Rectal smooth muscle tissue (tissue), 1 donor: ENCODE results near the gene GALNT9.

Experiments used
- H3K27ac ChIP-seq: one replicate; pipeline ENCODE4 v1.7.0; 2013; ENCODE audit warnings: low read depth, low read length, inconsistent platforms
- H3K27me3 ChIP-seq: one replicate; pipeline ENCODE4 v1.7.0; 2013; ENCODE audit warnings: low read length; ENCODE audit not compliant: control insufficient read depth, insufficient read depth
- H3K36me3 ChIP-seq: one replicate; pipeline ENCODE4 v1.7.0; 2013; ENCODE audit warnings: low read length; ENCODE audit not compliant: control insufficient read depth, insufficient read depth
- H3K4me1 ChIP-seq: one replicate; pipeline ENCODE4 v1.7.0; 2013; ENCODE audit warnings: low read length; ENCODE audit not compliant: control insufficient read depth, insufficient read depth
- H3K4me3 ChIP-seq: one replicate; pipeline ENCODE4 v1.7.0; 2013; ENCODE audit warnings: low read length
- H3K9ac ChIP-seq: one replicate; pipeline ENCODE4 v1.7.0; 2013; ENCODE audit warnings: low read length

The GALNT9 gene

GRCh38 chr12:132239796-132240668 lies 89.4 kb downstream of the GALNT9 start:
- Histone ChIP-seq H3K27ac (no peak overlapping the region), H3K9ac (no peak overlapping the region), H3K27me3 (no peaks in the 10 kb centered on the region), H3K4me3 (no peak overlapping the region), H3K36me3 (no peaks in the 10 kb centered on the region), H3K4me1 (no peaks in the 10 kb centered on the region)

DNA sequence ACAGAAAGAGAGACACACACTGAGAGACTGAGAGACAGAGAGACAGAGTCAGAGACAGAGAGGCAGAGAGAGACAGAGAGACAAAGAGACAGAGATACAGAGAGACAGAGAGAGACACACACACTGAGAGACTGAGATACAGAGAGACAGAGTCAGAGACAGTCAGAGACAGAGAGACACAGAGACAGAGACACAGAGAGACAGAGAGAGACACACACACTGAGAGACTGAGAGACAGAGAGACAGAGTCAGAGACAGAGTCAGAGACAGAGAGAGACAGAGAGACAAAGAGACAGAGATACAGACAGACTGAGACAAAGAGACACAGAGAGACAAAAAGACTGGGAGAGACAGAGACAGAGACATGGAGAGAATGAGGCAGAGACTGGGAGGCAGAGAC lies 90.0 kb downstream of the GALNT9 start:
- no peak overlapping the region for H3K9ac ChIP-seq

DNA sequence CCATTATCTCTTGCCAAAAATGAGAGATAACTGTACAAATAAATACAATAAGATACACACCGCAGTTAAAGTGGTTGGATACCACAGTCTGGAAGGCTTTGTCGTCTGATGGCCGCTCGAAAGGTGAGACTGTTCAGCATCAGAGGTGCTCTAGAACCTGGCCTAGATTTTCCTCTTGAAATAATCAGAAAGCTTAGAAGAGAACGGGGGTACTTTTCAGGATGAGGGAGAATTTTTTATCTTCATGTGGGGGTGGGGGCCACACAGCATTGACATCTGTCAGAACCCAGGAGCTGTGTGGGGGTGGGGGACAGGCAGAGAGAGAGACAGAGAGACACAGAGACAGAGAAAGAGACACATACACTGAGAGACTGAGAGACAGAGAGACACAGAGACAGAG lies 90.5 kb downstream of the GALNT9 start:
- no peak overlapping the region for H3K4me3 ChIP-seq
- no peaks in the 10 kb centered on the region for H3K4me1 ChIP-seq
- H3K9ac ChIP-seq = no peak overlapping the region
- no peaks in the 10 kb centered on the region for H3K36me3 ChIP-seq
- H3K27me3 ChIP-seq = no peaks in the 10 kb centered on the region
- no peak overlapping the region for H3K27ac ChIP-seq

More for the DNA sequence above, 90.0 kb downstream of the GALNT9 start:
- Histone ChIP-seq H3K27me3 (no peaks in the 10 kb centered on the region), H3K4me1 (no peaks in the 10 kb centered on the region), H3K36me3 (no peaks in the 10 kb centered on the region), H3K27ac (no peak overlapping the region), H3K4me3 (no peak overlapping the region)

DNA sequence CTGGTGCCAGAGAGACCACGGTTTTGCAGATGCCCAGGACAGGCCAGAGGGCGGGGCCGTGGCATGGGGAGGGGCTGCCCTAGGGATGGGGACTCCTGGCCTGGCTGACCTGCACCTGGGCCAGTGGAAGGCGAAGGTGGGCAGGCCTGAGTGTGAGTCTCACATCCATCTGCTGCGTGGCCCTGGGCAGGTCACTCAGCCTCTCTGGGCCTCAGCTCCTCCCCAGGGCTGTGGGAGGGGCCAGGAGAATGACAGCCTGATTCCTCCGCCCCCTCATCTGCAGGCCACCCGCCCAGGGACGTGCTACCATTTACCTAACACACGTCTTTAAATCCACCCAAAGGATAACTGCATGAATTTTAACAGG lies 90.9 kb downstream of the GALNT9 start:
- no peaks in the 10 kb centered on the region for H3K27me3 ChIP-seq
- H3K27ac ChIP-seq = no peak overlapping the region
- no peak overlapping the region for H3K9ac ChIP-seq
- no peak overlapping the region for H3K4me3 ChIP-seq
- no peaks in the 10 kb centered on the region for H3K4me1 ChIP-seq
- no peaks in the 10 kb centered on the region for H3K36me3 ChIP-seq

GRCh38 chr12:132237772-132238487 lies 91.5 kb downstream of the GALNT9 start:
- Histone ChIP-seq H3K4me3 (no peak overlapping the region), H3K9ac (no peak overlapping the region), H3K36me3 (no peaks in the 10 kb centered on the region), H3K27me3 (no peaks in the 10 kb centered on the region), H3K27ac (no peak overlapping the region), H3K4me1 (no peaks in the 10 kb centered on the region)

DNA sequence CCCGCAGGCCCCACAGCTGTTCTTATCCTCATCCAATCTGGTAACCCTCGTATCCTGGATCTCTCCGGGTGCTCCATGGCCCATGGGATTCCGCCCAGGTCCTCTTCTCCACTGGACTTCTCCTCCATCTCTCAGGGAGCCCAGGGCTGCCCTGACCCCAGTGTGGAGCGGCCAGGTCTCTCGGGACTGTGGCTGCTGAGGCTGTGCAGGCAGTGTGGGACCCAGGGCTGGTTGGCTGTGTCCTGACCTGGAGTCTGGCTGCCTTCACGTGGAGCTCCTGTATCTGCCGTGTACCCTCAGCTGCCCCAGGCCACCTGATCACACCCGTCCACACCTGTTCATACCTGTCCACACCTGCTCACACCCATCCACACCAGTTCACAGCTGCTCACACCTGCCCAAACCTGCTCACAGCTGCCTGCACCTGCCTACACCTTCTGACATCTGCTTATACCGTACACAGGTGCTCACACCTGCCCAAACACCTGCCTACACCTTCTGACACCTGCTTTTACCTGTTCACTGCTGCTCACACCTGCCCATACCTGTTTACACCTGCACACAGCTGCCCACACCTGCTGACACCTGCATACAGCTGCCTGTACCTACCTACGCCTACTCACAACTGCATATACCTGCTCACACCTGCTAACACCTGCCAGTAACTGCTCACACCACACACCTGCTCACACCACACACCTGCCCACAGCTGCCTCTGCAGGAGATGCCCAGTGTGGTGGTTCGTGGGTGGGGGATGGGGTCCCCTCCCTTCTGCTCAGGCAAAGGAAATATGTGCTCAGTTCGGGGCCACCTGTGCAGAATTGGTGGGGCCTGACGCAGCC lies 92.2 kb downstream of the GALNT9 start:
- Histone ChIP-seq H3K4me1 (no peaks in the 10 kb centered on the region), H3K4me3 (no peak overlapping the region), H3K27ac (no peak overlapping the region), H3K27me3 (no peaks in the 10 kb centered on the region), H3K9ac (no peak overlapping the region), H3K36me3 (no peaks in the 10 kb centered on the region)

DNA sequence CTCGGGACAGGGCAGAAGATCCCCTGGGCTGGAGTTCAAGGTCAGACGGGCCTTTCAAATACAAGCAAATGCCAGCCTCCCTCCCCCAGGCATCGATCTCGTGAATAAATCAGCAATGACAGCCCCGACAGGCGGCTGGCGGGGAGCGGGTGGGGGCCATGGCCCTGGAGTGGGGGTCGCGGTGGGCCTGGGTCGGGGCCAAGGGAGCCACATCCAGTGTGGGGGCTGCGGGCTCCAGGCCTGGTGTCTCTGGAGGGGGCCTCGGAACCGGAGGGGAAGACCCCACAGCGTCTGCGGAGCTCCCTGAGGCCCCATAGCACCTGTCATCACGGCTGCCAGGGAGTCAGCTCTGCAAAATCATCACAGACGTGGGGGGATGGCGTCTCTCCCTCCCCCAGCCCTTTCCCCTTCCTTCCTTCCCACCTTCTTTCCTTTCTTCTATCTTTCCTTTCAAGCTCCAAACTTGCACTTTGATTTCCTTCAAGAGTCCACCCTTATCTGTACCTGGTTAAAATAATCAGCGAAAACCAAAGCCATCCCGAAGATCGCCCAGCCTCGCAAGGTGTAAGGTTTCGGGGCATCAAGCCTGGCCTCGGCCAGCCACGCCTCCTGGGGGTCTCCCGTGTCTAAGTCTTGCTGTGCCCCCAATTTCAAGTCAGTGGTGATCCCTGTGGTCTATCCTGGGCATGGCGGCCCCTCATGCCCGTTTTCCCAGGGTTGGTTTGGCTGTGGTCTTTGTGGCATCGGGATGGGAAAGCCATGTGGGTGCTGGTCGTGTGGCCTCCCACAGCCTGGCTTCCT lies 93.1 kb downstream of the GALNT9 start:
- no peak overlapping the region for H3K4me3 ChIP-seq
- no peaks in the 10 kb centered on the region for H3K27me3 ChIP-seq
- no peak overlapping the region for H3K9ac ChIP-seq
- no peaks in the 10 kb centered on the region for H3K36me3 ChIP-seq
- H3K27ac ChIP-seq = no peak overlapping the region
- H3K4me1 ChIP-seq = no peaks in the 10 kb centered on the region

GRCh38 chr12:132235116-132235820 lies 94.1 kb downstream of the GALNT9 start:
- Histone ChIP-seq H3K27me3 (no peaks in the 10 kb centered on the region), H3K27ac (no peak overlapping the region), H3K36me3 (no peaks in the 10 kb centered on the region), H3K9ac (no peak overlapping the region), H3K4me3 (no peak overlapping the region), H3K4me1 (no peaks in the 10 kb centered on the region)

GRCh38 chr12:132230381-132230780 lies 99.0 kb downstream of the GALNT9 start:
- H3K9ac ChIP-seq = no peak overlapping the region
- peaks cover 20% of the 10 kb centered on the region for H3K27me3 ChIP-seq
- H3K36me3 ChIP-seq = no peaks in the 10 kb centered on the region
- H3K4me3 ChIP-seq = no peak overlapping the region
- no peak overlapping the region for H3K27ac ChIP-seq
- H3K4me1 ChIP-seq = no peaks in the 10 kb centered on the region

- H3K27ac ChIP-seq = no peak overlapping the region
- no peak overlapping the region for H3K9ac ChIP-seq
- no peaks in the 10 kb centered on the region for H3K36me3 ChIP-seq
- H3K27me3 ChIP-seq = peaks cover 20% of the 10 kb centered on the region
- no peak overlapping the region for H3K4me3 ChIP-seq
- H3K4me1 ChIP-seq = no peaks in the 10 kb centered on the region
Observed at GRCh38 chr12:132229926-132230325, 99.5 kb downstream of the GALNT9 start.

GRCh38 chr12:132229193-132229760 lies 100.1 kb downstream of the GALNT9 start:
- Histone ChIP-seq H3K9ac (no peak overlapping the region), H3K36me3 (no peaks in the 10 kb centered on the region), H3K4me1 (no peaks in the 10 kb centered on the region), H3K4me3 (no peak overlapping the region), H3K27ac (no peak overlapping the region), H3K27me3 (peaks cover 20% of the 10 kb centered on the region)
